A549 (cell line): Measurements from ENCODE around the gene SYNE2. TPM values are rescaled to one million over a fixed set of nuclear protein-coding genes. Genes with fewer than 3 reads are reported as not detected.

ENCODE experiments used
- ATAC-seq, 2 experiments: fragments of 200-7000 bp in 1 of 2; fragments of >200 bp in 1 of 2; cut with Nextera tagmentation in 1 of 2; cut with Tn5 transposase in 1 of 2; 3 replicates each; pipeline versions ENCODE4 v1.8.0 to v1.9.1; 2018 to 2020; ENCODE audit warnings: mild to moderate bottlenecking in 1 of 2, moderate library complexity in 1 of 2
- CTCF ChIA-PET: fragments of 300-600 bp; sonication (Branson Sonifier 250); formaldehyde crosslinking; extraction: SDS; loops from one replicate; lab custom pipeline; 2021; ENCODE audit warnings: antibody characterized with exemption, inconsistent platforms; lab: Yijun Ruan, JAX
- POLR2A ChIA-PET: fragments of 350-600 bp; formaldehyde crosslinking; extraction: SDS; loops from one replicate; lab custom pipeline; 2021; ENCODE audit warnings: antibody characterized with exemption, inconsistent platforms; lab: Yijun Ruan, JAX
- DNase-seq, 2 experiments: peaks; one replicate each; pipeline versions ENCODE4 v3.0.0 to v3.0.0-alpha.2; 2011 to 2016; ENCODE audit warnings: low read depth in 1 of 2, low spot score in 1 of 2
- FAIRE-seq: peaks from 2 replicates; lab custom pipeline; 2011; peaks lifted over from hg19 to GRCh38; lab: Jason Lieb, UNC
- H3K27ac ChIP-seq, 2 experiments: fragments of >200 bp; sonication (Bioruptor Twin); formaldehyde crosslinking; 3 replicates each; pipeline ENCODE4 v1.5.1; 2016 to 2017
- H3K4me1 ChIP-seq: fragments of >200 bp; sonication (Bioruptor Twin); formaldehyde crosslinking; 3 replicates; pipeline ENCODE4 v1.6.1; 2016
- H3K4me2 ChIP-seq: fragments of >200 bp; sonication (Bioruptor Twin); formaldehyde crosslinking; 3 replicates; pipeline ENCODE4 v1.6.1; 2016
- H3K4me3 ChIP-seq: fragments of >200 bp; sonication (Bioruptor Twin); formaldehyde crosslinking; 3 replicates; pipeline ENCODE4 v1.5.1; 2016
- H3K9me3 ChIP-seq: fragments of >200 bp; sonication (Bioruptor Twin); formaldehyde crosslinking; 3 replicates; pipeline ENCODE4 v1.6.1; 2016
- BHLHE40 ChIP-seq: IDR thresholded peaks from 2 replicates; pipeline ENCODE4 v1.6.1; 2012; ENCODE audit warnings: low read depth, low read length, inconsistent platforms
- CEBPB ChIP-seq, 2 experiments: fragments of >200 bp in 1 of 2; sonication (Bioruptor Twin) in 1 of 2; formaldehyde crosslinking in 1 of 2; IDR thresholded peaks; 2 replicates each; pipeline ENCODE4 v1.6.1; 2012 to 2016
- CHD4 ChIP-seq: fragments of 200-600 bp; sonication (generic); IDR thresholded peaks from 2 replicates; pipeline ENCODE4 v1.6.1; 2016; ENCODE audit warnings: antibody characterized with exemption, mild to moderate bottlenecking, borderline replicate concordance
- EHF ChIP-seq: fragments of 250-450 bp; sonication (Bioruptor Pico); IDR thresholded peaks from 2 replicates; pipeline ENCODE4 v1.5.0; 2020; ENCODE audit warnings: mild to moderate bottlenecking
- FOSB ChIP-seq: fragments of 250-450 bp; sonication (Bioruptor Pico); IDR thresholded peaks from 2 replicates; pipeline ENCODE4 v1.5.0; 2020; ENCODE audit warnings: mild to moderate bottlenecking, moderate library complexity
- HDAC2 ChIP-seq: fragments of 200-600 bp; sonication (generic); IDR thresholded peaks from 2 replicates; pipeline ENCODE4 v1.6.1; 2016
- HOXB5 ChIP-seq: fragments of 250-450 bp; sonication (Bioruptor Pico); IDR thresholded peaks from 2 replicates; pipeline ENCODE4 v1.5.0; 2020; ENCODE audit warnings: mild to moderate bottlenecking, moderate library complexity
- JUN ChIP-seq, 2 experiments: fragments of >200 bp; sonication (Bioruptor Twin); formaldehyde crosslinking; IDR thresholded peaks; 2 replicates in 1 of 2; 3 replicates in 1 of 2; pipeline ENCODE4 v1.6.1; 2016 to 2017
- KDM5A ChIP-seq: fragments of 200-600 bp; sonication (generic); IDR thresholded peaks from 2 replicates; pipeline ENCODE4 v1.6.1; 2016; ENCODE audit warnings: antibody characterized with exemption, mild to moderate bottlenecking
- MAZ ChIP-seq: fragments of 150-350 bp; IDR thresholded peaks from 2 replicates; pipeline ENCODE4 v1.6.1; 2014; ENCODE audit warnings: antibody characterized with exemption, low read depth, low read length, borderline replicate concordance
- MYC ChIP-seq: IDR thresholded peaks from 2 replicates; pipeline ENCODE4 v1.6.1; 2012; ENCODE audit warnings: mild to moderate bottlenecking, inconsistent platforms, low read length, improper control_type of control experiment, borderline replicate concordance
- NPAS2 ChIP-seq: fragments of 250-450 bp; sonication (Bioruptor Pico); IDR thresholded peaks from 2 replicates; pipeline ENCODE4 v1.8.0; 2022; ENCODE audit warnings: mild to moderate bottlenecking, moderate library complexity, borderline replicate concordance
- POLR2A ChIP-seq: IDR thresholded peaks from 2 replicates; pipeline ENCODE4 v1.6.1; 2012; ENCODE audit warnings: mild to moderate bottlenecking, low read length
- RCOR1 ChIP-seq: fragments of 150-350 bp; IDR thresholded peaks from 2 replicates; pipeline ENCODE4 v1.6.1; 2014; ENCODE audit warnings: antibody characterized with exemption, low read length, low read depth
- SREBF2 ChIP-seq: fragments of 450-650 bp; IDR thresholded peaks from 2 replicates; pipeline ENCODE4 v1.6.1; 2014; ENCODE audit warnings: mild to moderate bottlenecking, moderate library complexity
- TP53 ChIP-seq: fragments of 250-450 bp; sonication (Bioruptor Pico); IDR thresholded peaks from 2 replicates; pipeline ENCODE4 v1.5.0; 2021; ENCODE audit warnings: mild to moderate bottlenecking, moderate library complexity
- ZC3H11A ChIP-seq: fragments of 450-650 bp; IDR thresholded peaks from 2 replicates; pipeline ENCODE4 v1.6.1; 2014; ENCODE audit warnings: antibody characterized with exemption, mild to moderate bottlenecking
- ZFP36 ChIP-seq: fragments of 450-650 bp; IDR thresholded peaks from 2 replicates; pipeline ENCODE4 v1.6.1; 2014; ENCODE audit warnings: borderline replicate concordance; ENCODE audit not compliant: partially characterized antibody
- WGBS: methylation state at CpG from one replicate; pipeline ENCODE4 v1.1.6; 2017; ENCODE audit errors: missing lambda C conversion rate; 5-methylcytosine and 5-hydroxymethylcytosine counted together
- polyA plus RNA-seq, 4 experiments: library from polyadenylated mRNA; depleted of rRNA in 3 of 4; stranded (reverse); fragments of >200 nt; fragmentation: RNase III in 1 of 4; extraction: RNeasy Plus Mini Kit Qiagen cat#74134 plus additional on column Dnase treatment in 1 of 4; gene quantifications; 2 replicates in 3 of 4; 3 replicates in 1 of 4; pipeline ENCODE4 v1.2.3, GENCODE V29; 2011 to 2017
- TF ChIP-seq, protein P1 (sequence below): fragments of 150-350 bp; IDR thresholded peaks from 2 replicates; pipeline ENCODE4 v1.6.1; 2014; ENCODE audit warnings: low read depth, mild to moderate bottlenecking, low read length
- TF ChIP-seq, protein P2 (sequence below): fragments of >200 bp; sonication (Bioruptor Twin); formaldehyde crosslinking; IDR thresholded peaks from 2 replicates; pipeline ENCODE4 v1.6.1; 2016
- TF ChIP-seq, protein P3 (sequence below): fragments of 250-450 bp; sonication (Bioruptor Pico); IDR thresholded peaks from 2 replicates; pipeline ENCODE4 v1.5.0; 2020; ENCODE audit warnings: low read depth, mild to moderate bottlenecking, moderate library complexity
- TF ChIP-seq, protein P4 (sequence below): IDR thresholded peaks from 2 replicates; pipeline ENCODE4 v1.6.1; 2012

SYNE2 gene
- polyA plus RNA-seq, 2 of the 4 experiments (the other 2 are of a cell fraction): 3.4 to 11.3 TPM

DNA sequence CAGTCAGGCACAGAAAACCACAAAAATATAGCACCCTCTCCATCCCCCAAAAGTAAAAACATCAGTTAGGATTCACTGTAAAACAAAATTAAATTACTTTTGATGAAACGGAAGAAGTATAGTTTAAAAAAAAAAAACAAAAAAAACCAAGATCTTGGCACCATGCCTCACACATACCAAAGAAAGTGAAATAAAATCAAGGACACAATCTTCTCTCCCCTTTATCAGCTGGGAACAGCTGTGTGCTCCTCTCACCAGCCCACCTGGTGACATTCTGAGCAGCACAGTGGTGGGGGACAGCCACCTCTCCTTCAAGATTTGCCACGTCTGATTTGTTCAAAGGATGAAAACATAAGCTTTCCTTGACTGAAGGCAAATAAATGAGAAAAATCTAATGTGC lies 385.8 kb downstream of the SYNE2 start:
- ChIA-PET CTCF (no interaction called here), POLR2A (interaction anchor here (0.6 kb wide), 1 partner anchor 88 kb away, joined by 3 read pairs; no protein-coding TSS in a partner anchor)
- 71% methylated on average over 2 of the region's 2 CpGs for WGBS
- no peak for FAIRE-seq
- Histone ChIP-seq H3K4me2 (no peak overlapping the region), H3K9me3 (no peaks in the 10 kb centered on the region), H3K4me3 (no peak overlapping the region), H3K27ac (no peak overlapping the region), H3K4me1 (no peaks in the 10 kb centered on the region)
- no peak for ATAC-seq
- TF ChIP-seq CHD4 (no peak), BHLHE40 (no peak), TP53 (CRISPR knock-in tag) (no peak)
- DNase-seq: no peak

DNA sequence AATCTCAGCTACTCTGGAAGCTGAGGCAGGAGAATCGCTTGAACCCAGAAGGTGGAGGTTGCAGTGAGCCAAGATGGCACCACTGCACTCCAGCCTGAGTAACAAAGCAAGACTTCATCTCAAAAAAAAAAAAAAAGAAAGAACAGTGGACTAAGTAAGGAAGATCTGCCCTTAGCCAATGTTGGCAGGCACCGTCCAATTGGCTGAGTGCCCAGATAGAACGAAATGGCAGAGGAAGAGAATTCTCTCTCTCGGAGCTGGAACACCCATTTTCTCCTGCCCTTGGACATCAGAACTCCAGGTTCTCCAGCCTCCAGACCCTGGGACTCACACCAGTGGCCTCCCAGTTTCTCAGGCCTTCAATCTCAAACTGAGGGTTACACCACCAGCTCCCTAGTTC lies 391.5 kb downstream of the SYNE2 start:
- ATAC-seq: no peak
- DNase-seq: no peak
- WGBS: 67% methylated on average over 4 of the region's 4 CpGs
- FAIRE-seq: no peak
- Histone ChIP-seq H3K4me2 (no peak overlapping the region), H3K27ac (no peak overlapping the region), H3K4me1 (no peaks in the 10 kb centered on the region), H3K4me3 (no peak overlapping the region), H3K9me3 (no peaks in the 10 kb centered on the region)
- TF ChIP-seq HDAC2: no peak
- TF ChIP-seq ZFP36: no peak
- TF ChIP-seq KDM5A: no peak
- TF ChIP-seq, protein P1, sequence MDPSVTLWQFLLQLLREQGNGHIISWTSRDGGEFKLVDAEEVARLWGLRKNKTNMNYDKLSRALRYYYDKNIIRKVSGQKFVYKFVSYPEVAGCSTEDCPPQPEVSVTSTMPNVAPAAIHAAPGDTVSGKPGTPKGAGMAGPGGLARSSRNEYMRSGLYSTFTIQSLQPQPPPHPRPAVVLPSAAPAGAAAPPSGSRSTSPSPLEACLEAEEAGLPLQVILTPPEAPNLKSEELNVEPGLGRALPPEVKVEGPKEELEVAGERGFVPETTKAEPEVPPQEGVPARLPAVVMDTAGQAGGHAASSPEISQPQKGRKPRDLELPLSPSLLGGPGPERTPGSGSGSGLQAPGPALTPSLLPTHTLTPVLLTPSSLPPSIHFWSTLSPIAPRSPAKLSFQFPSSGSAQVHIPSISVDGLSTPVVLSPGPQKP: no peak
- no peak for TF ChIP-seq ZC3H11A
- TF ChIP-seq MYC: no peak
- TF ChIP-seq EHF (CRISPR knock-in tag): no peak
- TF ChIP-seq CEBPB (IDR thresholded peaks at IDR 0.05): no peak
- no peak for TF ChIP-seq HOXB5 (CRISPR knock-in tag)
- TF ChIP-seq, protein P2, sequence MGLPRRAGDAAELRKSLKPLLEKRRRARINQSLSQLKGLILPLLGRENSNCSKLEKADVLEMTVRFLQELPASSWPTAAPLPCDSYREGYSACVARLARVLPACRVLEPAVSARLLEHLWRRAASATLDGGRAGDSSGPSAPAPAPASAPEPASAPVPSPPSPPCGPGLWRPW: no peak
- TF ChIP-seq CHD4: no peak
- ChIA-PET POLR2A (no interaction called here), CTCF (interaction anchor here (0.6 kb wide), 1 partner anchor 21 kb away, joined by 3 read pairs; no protein-coding TSS in a partner anchor)

DNA sequence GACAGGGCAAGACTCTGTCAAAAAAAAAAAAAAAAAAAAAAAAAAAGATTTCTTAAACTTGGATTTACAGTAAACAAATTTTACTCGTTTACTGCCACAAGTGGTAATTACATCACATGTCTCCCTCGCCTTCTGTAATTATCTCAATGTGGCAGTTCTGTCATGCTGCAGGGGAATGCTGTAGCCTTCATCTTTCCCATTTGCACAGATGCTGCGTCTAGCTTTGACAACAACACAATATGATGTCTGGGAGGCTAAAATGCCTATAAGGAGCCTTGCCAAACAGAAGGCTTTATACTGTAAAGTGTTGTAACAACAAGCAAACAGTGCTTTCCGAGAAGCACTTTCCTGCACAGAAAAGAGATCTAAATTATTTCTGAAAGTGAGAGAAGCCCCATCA lies 392.7 kb downstream of the SYNE2 start:
- Histone ChIP-seq H3K27ac (no peak overlapping the region), H3K4me3 (no peak overlapping the region), H3K4me2 (no peak overlapping the region), H3K4me1 (no peaks in the 10 kb centered on the region), H3K9me3 (no peaks in the 10 kb centered on the region)
- CTCF ChIA-PET: no interaction called here
- TF ChIP-seq NPAS2: no peak
- no peak for TF ChIP-seq TP53 (CRISPR knock-in tag)
- no peak for TF ChIP-seq HOXB5 (CRISPR knock-in tag)
- TF ChIP-seq, protein P3, sequence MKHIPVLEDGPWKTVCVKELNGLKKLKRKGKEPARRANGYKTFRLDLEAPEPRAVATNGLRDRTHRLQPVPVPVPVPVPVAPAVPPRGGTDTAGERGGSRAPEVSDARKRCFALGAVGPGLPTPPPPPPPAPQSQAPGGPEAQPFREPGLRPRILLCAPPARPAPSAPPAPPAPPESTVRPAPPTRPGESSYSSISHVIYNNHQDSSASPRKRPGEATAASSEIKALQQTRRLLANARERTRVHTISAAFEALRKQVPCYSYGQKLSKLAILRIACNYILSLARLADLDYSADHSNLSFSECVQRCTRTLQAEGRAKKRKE (CRISPR knock-in tag): no peak
- no peak for TF ChIP-seq RCOR1
- FAIRE-seq: no peak
- POLR2A ChIA-PET: no interaction called here
- no peak for ATAC-seq
- DNase-seq: no peak
- WGBS: 66% methylated on average over 4 of the region's 4 CpGs

DNA sequence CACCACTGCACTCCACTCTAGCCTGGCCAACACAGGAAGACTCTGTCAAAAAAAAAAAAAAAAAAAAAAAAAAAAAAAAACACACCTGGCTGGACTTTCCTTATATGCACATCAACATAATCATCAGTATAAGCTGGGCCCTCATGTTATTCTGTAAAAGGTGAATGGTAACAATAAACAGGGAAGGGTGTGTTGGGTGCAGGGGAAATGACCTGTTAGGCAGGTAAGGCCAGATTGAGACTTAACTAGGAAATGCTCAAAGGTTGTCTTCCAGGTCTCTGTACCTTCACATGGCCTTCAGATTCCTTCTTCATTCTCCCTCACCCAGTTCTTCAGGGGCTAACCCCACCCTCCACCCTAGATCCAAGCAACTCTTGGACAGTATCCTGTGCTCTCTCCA lies 393.9 kb downstream of the SYNE2 start:
- ATAC-seq (no peak), DNase-seq (no peak), FAIRE-seq (no peak)
- ChIA-PET CTCF (no interaction called here), POLR2A (no interaction called here)
- H3K9me3 ChIP-seq: no peaks in the 10 kb centered on the region
- TF ChIP-seq FOSB (CRISPR knock-in tag): no peak
- TF ChIP-seq SREBF2: no peak
- TF ChIP-seq JUN (IDR thresholded peaks at IDR 0.05): no peak
- no peak for TF ChIP-seq POLR2A
- TF ChIP-seq, protein P4, sequence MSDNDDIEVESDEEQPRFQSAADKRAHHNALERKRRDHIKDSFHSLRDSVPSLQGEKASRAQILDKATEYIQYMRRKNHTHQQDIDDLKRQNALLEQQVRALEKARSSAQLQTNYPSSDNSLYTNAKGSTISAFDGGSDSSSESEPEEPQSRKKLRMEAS: no peak
- TF ChIP-seq MAZ: no peak
- H3K4me3 ChIP-seq: no peak overlapping the region
- H3K4me1 ChIP-seq: no peaks in the 10 kb centered on the region
- no peak overlapping the region for H3K27ac ChIP-seq
- H3K4me2 ChIP-seq: no peak overlapping the region
